ENCODE measurements around the gene MARCKSL1.

DNA sequence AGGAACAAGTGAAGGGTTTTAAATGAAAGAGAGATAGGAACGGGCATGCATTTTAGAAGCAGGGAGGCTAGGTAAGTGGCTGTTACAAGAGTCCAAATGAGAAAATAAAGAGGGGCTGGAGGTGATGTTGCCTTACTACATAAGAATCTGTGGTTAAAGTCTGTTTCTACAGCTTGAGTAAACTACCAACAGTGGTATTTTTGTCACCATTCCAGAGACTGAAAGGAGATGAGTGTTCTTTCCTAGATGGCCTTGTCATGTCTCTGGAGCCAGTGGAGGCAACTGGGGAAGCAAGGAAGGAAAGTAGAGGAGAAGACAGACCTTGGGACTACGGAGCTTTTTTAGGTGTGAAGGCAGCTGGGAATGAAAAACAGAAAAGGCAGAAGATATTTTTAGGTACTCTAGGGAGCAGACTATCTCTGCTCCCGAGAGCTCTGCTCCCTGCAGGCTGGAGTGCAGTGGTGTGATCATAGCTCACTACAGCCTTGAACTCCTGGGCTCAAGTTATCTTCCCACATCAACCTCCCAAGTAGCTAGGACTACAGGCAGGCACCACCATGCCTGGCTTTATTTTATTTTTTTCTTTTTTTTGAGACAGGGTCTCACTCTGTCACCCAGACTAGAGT is 31.9 kb downstream of the MARCKSL1 start:
- TF ChIP-seq, protein P1, sequence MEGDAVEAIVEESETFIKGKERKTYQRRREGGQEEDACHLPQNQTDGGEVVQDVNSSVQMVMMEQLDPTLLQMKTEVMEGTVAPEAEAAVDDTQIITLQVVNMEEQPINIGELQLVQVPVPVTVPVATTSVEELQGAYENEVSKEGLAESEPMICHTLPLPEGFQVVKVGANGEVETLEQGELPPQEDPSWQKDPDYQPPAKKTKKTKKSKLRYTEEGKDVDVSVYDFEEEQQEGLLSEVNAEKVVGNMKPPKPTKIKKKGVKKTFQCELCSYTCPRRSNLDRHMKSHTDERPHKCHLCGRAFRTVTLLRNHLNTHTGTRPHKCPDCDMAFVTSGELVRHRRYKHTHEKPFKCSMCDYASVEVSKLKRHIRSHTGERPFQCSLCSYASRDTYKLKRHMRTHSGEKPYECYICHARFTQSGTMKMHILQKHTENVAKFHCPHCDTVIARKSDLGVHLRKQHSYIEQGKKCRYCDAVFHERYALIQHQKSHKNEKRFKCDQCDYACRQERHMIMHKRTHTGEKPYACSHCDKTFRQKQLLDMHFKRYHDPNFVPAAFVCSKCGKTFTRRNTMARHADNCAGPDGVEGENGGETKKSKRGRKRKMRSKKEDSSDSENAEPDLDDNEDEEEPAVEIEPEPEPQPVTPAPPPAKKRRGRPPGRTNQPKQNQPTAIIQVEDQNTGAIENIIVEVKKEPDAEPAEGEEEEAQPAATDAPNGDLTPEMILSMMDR (IDR thresholded peaks at IDR 0.05), result no peak
- no peak for TF ChIP-seq POLR2AphosphoS5 (IDR thresholded peaks at IDR 0.05)

All from upper lobe of left lung (tissue), 4 donors.